Tibial nerve (tissue), 4 donors: ENCODE results near the gene PRKCB.

Experiments
- EP300 ChIP-seq, 2 donors: sonication (generic); formaldehyde crosslinking; IDR thresholded peaks; one replicate each; pipeline ENCODE4 v1.6.1; 2017; ENCODE audit warnings: antibody characterized with exemption in 2 of 2, mild to moderate bottlenecking in 1 of 2
- POLR2A ChIP-seq, 2 donors: fragments of 450-650 bp; IDR thresholded peaks; one replicate each; pipeline ENCODE4 v1.6.1; 2017; ENCODE audit warnings: antibody characterized with exemption in 2 of 2, mild to moderate bottlenecking in 2 of 2, moderate library complexity in 2 of 2
- TF ChIP-seq, protein P1 (sequence below), 5 experiments: fragments of 200-600 bp in 3 of 5; fragments of 450-650 bp in 2 of 5; sonication (generic) in 3 of 5; IDR thresholded peaks; one replicate each; pipeline ENCODE4 v1.5.1; 2016 to 2019; ENCODE audit warnings: antibody characterized with exemption in 5 of 5, mild to moderate bottlenecking in 3 of 5, moderate library complexity in 2 of 5

DNA sequence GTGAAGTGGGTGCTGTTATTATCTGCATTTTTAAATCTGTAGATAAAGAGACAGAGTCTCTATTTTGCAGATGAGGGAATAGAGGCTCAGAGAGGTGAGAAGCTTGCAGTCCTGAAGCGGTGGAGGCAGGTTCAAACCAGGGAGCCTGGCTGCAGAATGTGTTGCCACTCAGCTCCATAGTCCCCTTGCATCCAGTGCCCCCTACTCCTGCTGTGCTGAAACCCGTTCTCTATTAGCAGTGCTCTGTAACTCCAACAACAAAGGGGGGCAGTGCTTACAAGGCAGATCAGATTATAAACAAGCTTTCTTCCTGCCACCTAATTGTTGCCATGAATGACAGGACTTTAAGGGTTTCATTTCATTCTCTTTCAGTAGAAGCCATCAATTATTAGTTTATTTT lies 302.2 kb downstream of the PRKCB start:
- TF ChIP-seq, protein P1, sequence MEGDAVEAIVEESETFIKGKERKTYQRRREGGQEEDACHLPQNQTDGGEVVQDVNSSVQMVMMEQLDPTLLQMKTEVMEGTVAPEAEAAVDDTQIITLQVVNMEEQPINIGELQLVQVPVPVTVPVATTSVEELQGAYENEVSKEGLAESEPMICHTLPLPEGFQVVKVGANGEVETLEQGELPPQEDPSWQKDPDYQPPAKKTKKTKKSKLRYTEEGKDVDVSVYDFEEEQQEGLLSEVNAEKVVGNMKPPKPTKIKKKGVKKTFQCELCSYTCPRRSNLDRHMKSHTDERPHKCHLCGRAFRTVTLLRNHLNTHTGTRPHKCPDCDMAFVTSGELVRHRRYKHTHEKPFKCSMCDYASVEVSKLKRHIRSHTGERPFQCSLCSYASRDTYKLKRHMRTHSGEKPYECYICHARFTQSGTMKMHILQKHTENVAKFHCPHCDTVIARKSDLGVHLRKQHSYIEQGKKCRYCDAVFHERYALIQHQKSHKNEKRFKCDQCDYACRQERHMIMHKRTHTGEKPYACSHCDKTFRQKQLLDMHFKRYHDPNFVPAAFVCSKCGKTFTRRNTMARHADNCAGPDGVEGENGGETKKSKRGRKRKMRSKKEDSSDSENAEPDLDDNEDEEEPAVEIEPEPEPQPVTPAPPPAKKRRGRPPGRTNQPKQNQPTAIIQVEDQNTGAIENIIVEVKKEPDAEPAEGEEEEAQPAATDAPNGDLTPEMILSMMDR (IDR thresholded peaks at IDR 0.05) = no peak
- TF ChIP-seq POLR2A (IDR thresholded peaks at IDR 0.05) (no peak), EP300 (IDR thresholded peaks at IDR 0.05) (no peak)
